SH-SY5Y (cell line): ENCODE measurements around the gene CSE1L.

Experiments
- GATA2 ChIP-seq: IDR thresholded peaks from 2 replicates; pipeline ENCODE4 v1.6.1; 2011; ENCODE audit warnings: mild to moderate bottlenecking, low read depth, low read length
- GATA3 ChIP-seq: IDR thresholded peaks from 2 replicates; pipeline ENCODE4 v1.6.1; 2011; ENCODE audit warnings: low read depth, mild to moderate bottlenecking, low read length, moderate library complexity

CSE1L gene

GRCh38 chr20:49046087-49046900 is at the start of gene CSE1L:
CSE1L (plus strand) TSS chr20:49046312; CDS start chr20:49058464, 12,152 bp downstream.
- TF ChIP-seq GATA2: peak; percentile 57
- TF ChIP-seq GATA3: no peak

- TF ChIP-seq GATA3 (no peak), GATA2 (no peak)
These were observed 45.9 kb upstream of the CSE1L start for GRCh38 chr20:48999890-49000870.

DNA sequence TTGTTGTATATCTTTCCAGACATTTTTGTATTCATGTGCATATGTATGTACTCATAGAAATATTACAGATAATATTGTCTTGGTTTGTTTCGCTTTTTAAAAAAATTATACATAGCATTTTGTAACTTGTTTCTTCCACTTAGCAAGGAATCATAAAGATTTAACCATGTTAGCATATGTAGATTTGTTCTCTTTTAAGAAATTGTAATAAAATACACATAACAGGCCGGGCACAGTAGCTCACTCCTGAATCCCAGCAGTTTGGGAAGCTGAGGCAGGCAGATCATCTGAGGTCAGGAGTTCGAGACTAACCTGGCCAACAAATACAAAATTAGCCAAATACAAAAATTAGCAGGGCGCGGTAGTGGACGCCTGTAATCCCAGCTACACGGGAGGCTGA is 44.4 kb upstream of the CSE1L start:
- no peak for TF ChIP-seq GATA3
- TF ChIP-seq GATA2: no peak

GRCh38 chr20:49006446-49006980 is 39.6 kb upstream of the CSE1L start:
- TF ChIP-seq GATA2 (no peak), GATA3 (no peak)

DNA sequence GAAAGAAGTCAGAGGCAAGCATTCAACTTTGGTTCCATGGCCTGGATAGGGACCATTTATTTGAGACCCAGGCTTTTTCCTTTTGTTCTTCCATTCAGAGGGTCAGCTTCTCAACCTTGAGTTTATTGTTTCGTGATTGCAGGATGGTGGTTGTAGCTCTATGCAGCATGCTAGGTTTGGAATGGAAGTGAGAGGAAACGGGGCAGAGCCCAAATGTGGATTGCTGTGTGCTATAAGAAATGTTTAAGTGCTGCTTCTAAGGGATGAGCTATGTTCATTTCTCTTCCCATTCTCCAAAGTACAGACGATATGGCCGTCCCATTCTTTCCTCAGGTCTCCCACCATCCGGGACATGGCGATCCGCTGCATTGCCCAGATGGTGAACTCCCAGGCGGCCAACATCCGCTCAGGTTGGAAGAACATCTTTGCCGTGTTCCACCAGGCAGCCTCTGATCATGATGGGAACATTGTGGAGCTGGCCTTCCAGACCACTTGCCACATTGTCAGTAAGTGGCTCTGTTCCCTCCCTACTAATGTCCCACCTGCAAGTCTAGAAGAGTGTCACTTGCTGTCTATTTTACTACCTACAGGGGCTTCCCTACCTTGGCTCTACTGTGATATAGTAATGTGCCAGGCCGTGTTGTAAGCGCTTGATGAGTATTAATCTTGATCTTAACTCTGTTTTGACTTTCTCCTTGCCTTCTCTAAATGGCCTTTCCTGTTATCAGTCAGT is 36.0 kb upstream of the CSE1L start:
- no peak for TF ChIP-seq GATA3
- TF ChIP-seq GATA2: no peak

DNA sequence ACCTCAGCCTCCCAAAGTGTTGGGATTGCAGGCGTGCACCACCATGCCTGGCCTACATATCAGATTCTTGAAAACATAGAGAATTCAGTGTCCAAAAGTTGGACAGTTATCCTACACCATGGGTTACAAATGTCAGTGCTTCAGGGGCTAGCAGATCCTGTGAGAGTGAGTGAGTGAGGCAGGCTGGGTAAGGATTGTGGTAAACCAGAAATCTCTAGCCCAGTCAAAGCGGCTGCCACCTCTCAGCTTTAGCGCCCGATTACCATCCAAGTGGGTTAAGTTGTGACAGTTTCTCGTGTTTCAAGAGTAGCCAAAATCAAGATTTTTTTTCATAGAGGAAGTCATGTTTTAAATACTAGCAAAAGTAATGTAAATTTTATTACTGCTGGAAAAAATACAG is 21.9 kb upstream of the CSE1L start:
- no peak for TF ChIP-seq GATA3
- TF ChIP-seq GATA2: no peak

GRCh38 chr20:49028684-49029083 is 17.4 kb upstream of the CSE1L start:
- TF ChIP-seq GATA3 (no peak), GATA2 (no peak)

DNA sequence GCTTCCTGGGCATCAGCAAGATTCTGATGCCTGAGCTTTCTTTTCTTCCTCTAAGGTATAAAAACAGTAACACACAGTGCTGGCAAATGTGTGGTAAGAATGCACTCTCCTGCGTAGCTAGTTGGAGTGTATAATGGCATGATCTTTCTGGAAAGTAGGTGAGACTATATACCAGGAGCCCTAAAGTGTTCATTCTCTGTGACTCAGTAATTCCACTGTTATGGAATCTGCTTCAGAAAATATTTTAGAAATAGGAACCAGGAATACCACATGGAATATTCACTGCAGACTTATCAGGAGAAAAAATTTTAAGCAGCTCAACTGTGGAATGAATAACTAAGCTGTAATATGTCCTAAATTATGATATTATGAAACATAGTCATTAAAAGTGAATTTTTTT is 16.9 kb upstream of the CSE1L start:
- TF ChIP-seq GATA3 (no peak), GATA2 (no peak)

DNA sequence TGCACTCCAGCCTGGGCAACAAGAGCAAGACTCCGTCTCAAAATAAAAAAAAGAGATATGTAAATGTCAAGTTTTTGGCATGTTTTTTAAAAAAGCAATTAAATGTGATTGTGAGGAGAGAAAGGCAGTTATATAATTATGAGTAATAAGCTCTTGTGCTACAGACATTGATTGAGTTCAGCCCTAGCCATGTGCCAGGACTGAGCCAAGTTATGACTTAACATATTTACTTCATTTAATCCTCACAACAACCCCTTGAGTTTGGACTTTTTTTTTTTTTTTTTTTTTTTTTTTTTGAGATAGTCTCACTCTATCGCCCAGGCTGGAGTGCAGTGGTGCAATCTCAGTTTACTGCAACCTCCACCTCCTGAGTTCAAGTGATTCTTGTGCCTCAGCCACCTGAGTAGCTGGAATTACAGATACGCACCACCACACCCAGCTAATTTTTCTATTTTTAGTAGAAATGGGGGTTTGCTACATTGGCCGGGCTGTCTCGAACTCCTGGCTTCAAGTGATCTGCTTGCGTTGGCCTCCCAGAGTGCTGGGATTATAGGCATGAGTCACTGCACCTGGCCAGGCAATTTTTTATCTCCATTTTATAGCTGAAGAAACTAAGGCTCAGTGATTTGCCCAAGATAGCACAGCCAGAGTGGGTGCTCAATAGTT is 15.0 kb upstream of the CSE1L start:
- TF ChIP-seq GATA2 (no peak), GATA3 (no peak)

GRCh38 chr20:49032455-49032854 is 13.7 kb upstream of the CSE1L start:
- TF ChIP-seq GATA2 (no peak), GATA3 (no peak)

- TF ChIP-seq GATA2: no peak
- no peak for TF ChIP-seq GATA3
These were observed 11.9 kb upstream of the CSE1L start for GRCh38 chr20:49034070-49034732.

GRCh38 chr20:49037962-49038387 is 8.1 kb upstream of the CSE1L start:
- no peak for TF ChIP-seq GATA3
- TF ChIP-seq GATA2: no peak

DNA sequence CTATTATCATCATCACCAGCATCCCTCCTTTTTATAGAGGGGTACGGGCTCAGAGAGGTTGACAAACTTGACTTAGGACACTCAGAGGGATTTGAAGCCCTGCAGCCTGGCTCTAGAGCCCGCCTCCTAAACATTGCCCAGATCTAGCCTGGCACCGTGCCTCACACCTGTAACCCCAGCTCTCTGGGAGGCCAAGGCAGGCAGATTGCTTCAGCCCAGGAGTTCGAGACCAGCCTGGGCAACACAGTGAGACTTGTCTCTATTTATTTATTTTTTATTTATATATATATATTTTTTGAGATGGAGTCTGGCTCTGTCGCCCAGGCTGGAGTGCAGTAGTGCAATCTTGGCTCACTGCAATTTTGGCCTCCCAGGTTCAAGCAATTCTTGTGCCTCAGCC is 6.3 kb upstream of the CSE1L start:
- TF ChIP-seq GATA3: no peak
